Hypothalamus (tissue), 51 donors: ENCODE measurements around the gene TGFBR2.

Source experiments
- DNase-seq, 51 donors: peaks; one replicate each; lab custom pipeline; 2025; lab: John Stamatoyannopoulos, UW

TGFBR2 gene

DNA sequence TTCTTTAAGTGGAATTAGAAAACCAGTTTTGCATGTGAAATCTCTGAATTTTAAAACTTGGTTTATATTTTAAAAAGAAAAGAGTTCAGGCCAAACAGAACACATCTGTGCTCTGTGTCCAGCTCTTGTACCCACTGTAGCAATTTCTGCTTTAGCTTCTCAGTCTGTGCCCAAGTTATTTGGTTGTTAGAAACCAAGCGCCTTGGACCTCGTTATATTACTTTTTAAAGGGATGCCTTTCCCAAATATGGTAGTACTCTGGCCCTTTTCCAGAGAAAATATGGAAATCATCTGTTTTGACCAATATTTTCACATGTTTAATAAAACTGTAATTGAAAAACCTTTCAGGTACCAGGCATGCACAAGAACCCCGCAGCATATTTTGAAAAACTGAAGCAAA is 27.3 kb downstream of the TGFBR2 start:
- no peak for DNase-seq

DNA sequence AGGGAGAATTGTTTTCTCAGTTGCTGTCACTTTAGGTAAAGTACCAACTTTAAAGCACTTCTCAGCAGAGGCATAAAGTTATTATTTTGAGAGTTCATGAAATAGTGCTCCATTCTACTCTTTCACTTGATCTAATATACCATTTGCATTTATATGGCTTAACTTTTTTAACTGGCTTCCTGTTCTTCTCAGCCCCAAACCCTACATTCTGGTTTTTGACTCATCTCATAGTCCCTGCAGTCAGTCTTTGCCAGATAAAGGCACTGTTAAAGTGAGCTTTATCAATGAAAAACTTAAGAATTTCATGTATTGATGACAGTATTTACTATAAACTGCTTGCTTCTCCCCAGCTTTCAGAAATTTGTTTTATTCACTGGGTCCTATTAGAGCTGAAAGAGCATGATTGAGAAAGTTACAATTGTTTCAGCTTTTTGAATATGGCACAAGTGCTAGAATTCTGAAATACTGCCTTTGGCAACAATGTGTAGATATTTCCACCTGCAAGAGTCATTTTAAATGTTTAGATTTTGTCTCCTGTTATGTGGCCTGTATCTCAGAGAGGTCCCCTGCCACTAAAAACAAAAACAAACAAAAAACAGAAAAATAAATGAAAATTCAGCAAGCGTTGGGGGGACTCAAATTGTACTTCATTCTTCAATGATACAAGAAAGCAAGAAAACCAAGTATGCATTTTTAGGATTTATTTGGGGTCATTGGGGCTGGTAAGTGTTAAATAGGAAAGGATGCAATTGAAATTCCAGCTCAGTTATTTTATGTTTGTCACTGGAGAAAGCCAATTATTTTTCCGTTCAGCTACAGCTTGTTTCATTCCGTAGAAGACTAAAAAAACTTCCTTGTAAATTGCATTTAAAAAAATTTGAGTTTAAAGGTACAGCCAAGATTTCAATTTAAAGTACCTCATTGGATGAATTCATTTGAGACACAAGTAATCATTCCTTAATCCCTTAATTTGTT is 28.6 kb downstream of the TGFBR2 start:
- DNase-seq = no peak

DNA sequence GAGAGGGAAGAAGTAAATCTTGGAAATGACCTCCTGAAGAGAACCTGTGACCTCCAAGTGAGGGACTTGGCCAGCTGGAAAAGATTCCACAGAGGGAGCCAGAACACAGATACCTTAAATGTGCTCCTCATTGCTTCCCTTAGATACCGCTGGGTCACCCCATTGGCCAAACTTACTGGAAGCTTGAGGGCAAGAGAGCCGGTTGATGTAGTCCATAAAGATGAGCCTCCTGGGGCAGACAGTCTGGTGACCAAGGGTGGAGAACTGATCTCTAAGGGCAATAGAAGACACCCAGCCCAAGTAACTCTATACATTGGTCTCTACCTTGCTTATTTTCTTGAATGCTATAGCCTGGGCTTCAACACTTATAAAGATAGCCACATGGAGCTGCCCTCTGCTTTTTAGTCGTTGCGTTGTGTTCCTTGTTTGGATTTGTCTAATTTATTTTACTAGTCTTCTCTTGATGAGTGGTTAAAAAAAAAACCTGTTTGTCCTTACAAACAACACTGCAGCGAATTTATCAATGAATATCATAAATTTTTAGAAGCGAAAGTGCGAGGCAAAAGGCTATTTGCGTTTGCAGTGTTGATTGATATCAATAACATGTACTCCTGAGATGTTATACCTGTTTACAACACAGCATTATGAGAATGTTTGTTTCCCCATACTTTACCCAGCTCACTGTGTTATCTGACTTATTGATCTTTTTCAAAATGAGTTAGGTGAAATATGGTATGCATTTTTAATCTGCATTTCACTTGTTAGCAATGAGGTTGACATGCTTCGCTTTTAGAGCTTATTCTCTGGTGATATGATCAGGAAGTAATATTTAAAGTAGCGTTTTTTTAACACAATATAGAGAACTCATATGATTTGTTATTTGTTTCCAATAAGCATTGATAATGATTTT is 31.2 kb downstream of the TGFBR2 start:
- DNase-seq = no peak

DNA sequence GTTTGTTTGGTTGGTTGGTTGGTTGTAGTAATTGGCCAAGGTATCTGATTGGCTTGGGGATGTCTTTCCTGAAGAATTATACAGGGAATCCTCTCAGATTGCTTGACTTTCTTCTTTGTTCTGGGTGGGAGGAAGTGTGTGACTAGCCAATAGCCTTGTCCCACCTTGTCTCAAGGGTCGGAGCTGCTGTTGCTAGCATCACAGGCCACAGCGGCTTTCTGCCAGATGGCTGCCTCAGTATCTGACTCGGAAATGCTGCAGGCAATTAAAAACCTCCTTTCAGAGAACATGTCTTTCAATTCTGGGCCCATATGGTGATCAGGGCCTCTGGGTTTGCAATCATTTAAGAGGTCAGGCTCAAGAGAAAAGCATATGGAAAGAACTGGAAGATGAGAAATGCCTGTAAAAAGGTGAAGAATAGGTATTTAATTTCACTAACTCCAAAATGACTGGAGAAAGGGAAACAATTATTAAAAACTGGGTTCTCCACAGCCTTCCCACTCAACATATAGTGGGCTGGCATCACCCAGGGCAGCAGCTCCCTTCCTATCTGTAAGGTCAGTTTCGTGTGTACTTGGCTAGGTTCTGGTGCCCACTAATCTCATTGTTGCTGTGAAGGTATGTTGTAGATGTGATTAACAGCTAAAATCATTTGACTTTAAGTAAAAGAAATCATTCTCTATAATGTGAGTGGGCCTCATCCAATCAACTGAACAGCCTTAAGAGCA is 32.4 kb downstream of the TGFBR2 start:
- no peak for DNase-seq

DNA sequence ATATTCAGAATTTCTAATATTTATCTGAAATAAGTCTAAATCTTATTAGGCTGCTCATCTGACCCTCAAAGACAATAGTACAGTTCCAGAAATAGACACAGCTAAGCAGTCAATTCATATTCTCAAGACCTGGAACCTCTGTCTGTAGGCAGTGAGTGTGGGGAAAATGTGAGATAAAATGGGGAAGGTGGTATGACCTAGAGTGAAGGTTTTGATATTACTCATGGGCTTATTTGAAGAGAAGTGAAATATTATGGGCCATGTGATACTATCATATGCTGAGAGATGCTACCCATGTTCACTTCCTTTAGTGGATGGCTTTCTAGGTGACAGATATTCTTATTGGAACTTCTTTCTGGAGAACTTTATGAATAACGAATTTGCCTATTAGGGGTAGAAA is 33.5 kb downstream of the TGFBR2 start:
- no peak for DNase-seq

DNA sequence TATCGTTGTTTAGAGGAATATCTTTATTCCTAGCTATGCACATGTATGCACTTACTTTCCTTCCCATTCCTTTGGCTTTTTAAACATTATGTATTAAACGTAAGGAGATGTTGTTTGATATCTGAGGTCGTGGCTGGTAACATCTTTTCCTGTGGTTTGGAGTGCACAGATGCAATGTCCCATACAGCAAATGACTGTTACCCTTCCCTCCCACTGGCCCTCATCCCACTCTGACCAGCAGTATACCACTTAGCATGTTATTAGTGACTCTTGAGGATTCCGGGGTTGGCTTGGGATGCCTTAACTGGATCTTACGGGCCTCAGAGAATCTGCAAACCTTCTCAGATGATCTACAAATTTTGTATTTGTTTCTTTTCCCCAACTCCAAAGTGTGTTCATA is 34.5 kb downstream of the TGFBR2 start:
- no peak for DNase-seq

DNA sequence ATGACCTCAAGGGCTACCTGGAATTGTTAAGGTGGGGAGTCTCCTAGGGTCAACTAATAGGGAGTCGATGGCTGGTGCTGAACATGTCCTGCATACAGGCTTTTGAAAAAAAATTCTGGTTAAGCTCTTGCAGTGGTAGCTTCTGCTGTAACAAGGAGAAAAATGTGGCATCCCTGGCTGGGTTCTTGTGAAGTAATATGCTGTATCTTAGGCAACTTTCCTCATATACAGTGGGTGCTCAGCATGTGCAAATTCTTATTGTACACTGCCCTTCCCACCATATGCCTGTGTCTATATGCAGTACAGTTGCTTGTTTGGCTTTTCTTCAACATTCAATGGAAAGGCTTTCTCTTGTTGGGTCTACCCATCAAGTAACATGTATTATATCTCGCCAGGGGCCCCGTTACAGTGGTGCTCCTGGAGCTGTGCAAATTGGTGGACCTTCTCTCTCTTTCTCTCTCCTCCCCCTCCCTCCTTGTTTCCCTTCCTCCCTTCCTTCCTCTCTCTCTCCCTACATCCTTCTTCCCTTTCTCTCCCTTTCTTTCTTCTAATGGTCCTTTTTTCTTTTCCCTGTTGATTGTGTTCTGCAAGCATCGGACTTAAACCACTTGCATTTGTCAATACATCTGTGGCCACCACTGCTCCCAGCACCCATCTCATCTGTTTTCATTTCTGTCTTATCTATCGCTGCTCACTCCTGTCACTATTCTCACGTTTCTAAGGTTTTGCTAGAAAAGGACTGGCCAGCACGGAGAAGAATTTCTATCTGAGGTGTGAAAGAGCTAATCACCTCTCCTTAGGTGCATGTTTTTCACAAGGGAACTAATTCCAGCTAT is 35.2 kb downstream of the TGFBR2 start:
- no peak for DNase-seq

DNA sequence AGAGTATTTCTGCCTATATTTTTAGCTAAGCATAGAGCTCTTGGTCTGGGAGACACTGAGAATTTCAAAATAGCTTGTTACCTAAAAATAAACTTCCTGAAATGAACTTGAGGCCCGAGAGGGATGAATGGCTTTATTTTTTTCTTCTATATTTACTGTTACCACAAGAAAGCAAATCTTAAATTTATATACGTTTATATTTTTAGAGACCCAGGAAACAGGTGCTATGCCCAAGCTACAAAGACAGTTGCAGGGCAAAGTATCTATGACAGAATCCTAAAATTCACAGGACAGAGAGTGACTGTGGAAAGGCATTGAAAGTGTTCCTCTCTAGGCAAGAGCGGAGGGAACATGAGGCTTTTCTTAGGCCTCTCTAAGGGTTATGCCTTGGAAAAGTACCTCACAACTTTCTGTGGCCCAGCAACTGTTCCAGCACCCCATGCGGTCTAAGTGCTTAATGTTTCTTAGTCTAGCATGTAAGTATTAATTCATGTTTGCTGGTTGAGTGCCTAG is 36.5 kb downstream of the TGFBR2 start:
- no peak for DNase-seq

DNA sequence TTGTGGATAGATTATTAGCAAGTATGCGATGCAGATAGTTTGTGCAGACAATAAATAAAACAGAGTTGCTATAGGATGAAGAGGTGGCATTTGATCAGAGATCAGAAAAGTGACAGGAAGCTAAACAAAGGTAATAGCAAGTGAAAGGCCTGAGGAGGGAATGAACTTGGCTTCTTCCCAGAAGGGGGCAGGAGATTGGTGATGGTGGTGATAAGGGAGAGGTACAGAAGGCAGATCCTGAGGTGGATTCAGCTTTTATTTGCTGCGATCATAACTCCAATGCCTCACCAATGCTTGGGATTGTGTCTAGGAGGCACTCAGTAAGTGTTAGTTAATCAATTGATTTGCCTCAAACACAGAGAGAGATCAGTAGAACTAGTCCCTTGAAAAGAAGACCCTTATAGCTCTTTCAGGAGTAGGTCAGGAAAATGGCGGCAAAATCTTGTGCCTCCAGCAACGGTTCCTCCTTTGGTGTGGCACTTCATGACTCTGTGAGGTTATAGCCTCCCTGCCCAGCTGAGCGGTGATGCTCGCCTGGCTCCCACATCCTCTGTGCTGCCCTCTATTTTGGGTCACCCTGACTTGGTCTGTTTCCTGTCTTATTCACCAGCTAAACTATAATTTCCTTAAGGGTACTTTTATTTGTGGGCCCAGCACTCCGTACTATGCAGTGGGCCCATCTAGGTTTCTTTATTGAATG is 37.5 kb downstream of the TGFBR2 start:
- DNase-seq = peak in 1 of 51 donors; percentile 2

DNA sequence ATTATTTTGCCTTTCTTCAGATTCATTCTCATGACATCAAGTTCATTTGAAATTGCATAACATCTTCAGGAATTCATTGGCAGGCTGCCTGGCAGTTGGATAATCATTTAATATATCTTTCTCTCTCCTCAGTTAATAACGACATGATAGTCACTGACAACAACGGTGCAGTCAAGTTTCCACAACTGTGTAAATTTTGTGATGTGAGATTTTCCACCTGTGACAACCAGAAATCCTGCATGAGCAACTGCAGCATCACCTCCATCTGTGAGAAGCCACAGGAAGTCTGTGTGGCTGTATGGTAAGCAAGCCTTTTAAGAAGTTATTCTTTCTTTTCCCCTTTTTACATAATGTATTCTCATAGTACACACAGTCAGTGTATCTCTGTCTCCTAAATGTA is 38.2 kb downstream of the TGFBR2 start:
- no peak for DNase-seq

DNA sequence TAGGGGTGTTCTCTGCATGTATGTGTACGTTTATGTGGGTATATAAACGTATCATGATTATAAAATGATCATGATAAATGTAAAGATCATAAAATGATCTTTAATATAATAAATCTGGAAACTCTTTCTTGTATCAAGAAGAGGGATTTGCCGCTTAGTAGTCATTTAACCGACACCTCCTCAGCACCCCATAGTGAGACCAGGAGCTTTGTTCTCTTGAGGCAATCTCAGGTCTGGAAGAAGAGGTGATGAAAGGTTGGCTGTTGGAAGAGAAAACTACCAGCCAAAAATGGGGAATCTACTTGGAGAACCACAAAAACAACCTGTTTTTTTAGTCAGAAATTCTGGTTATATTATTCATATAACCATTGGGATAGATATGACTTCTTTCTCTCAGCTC is 38.7 kb downstream of the TGFBR2 start:
- DNase-seq = no peak

DNA sequence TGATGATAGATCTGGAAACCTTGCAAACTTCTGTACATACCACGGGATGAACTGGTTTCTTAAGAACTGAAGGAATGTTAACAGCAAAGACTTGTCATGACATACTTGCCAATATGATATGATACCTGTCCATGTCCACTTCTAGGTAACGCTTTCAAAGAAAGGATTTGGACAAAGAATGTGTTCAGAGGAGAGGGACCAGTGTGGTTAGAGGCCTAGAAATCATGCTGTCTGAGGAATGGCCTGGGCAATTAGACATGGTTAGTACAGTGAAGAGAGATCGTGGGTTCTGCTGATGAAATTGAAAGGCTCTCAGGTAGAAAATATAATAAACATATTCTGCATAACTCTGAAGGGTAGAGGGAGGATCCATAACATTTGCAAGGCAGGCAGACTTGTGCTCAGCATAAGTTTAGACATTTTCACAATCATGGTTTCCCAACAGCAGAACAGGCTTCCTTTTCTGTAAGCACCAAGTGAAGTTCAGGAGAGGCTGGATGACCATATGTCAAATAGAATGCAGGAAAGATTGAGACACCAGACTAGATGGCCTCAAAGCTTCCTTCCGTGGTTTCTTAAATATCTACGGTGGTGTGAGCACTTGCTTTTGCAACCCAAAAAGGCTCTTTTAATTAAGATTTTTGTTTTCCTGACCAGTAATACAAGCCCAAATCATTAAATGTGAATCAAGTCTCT is 39.9 kb downstream of the TGFBR2 start:
- no peak for DNase-seq

DNA sequence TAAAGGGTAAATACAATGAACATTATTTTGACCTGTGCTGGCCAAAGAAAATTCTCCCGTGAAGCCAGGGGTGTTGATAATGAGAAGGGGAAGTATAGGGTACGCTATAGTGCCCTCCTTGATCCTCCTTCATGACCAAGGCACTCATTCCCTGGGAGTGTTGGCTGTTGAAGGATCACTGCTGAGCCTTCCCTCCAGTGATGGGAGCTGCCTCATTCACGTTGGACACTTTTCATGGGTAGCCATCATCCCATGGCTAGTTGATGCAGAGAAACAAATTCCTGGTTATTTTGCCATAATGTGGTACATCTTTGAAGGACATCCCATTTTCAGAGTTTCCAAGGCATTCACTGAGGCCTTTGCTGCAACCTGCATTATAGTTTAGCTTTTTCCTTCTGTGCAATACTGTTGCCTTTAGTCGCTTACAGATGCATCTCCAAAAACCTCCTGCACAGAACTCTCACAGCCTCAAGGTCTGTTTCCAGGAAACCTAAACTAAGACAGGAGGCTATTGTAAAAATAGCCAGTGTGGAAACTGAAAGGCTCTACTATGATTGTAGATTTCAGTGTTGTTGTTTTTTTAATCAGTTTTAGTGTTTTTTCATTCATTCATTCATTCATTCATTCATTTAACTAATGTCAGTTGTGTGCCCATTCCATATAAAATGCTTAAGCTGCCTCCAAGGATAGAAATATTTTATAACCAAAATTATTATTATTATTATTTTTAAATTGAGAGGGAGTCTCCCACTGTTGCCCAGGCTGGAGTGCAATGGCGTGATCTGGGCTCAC is 40.8 kb downstream of the TGFBR2 start:
- no peak for DNase-seq

DNA sequence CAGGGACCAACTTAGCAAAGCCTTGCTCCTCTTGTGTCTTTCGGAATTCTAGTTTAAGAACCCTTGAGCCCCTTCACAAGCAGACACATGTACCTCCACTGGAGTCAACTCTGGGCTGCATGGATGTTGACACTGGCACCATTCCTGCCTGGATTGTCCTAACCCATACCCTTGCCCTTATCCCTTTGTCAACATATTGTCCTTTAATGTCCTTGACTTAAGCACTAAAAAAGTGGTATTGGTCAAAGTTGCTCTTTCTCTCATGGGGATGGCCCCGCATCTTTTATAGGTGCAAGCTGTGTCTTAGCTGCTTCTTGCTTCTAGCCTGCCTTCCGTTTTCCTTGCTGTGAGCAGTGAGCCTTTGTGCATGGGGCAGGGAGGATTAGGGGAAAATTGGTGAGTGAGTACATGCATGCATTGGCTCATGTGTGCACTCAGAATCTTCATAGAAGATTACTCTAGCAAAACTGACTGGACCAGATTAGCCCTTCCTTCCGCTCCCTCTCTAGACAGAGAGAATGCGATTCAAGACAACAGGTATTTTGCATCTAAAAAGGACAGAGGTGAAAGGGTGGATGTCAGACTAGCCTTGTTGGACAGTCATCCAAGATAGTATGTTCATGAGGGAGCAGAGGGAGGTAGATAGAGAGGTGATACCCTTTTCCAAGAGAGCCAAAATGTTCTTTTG is 42.4 kb downstream of the TGFBR2 start:
- no peak for DNase-seq

DNA sequence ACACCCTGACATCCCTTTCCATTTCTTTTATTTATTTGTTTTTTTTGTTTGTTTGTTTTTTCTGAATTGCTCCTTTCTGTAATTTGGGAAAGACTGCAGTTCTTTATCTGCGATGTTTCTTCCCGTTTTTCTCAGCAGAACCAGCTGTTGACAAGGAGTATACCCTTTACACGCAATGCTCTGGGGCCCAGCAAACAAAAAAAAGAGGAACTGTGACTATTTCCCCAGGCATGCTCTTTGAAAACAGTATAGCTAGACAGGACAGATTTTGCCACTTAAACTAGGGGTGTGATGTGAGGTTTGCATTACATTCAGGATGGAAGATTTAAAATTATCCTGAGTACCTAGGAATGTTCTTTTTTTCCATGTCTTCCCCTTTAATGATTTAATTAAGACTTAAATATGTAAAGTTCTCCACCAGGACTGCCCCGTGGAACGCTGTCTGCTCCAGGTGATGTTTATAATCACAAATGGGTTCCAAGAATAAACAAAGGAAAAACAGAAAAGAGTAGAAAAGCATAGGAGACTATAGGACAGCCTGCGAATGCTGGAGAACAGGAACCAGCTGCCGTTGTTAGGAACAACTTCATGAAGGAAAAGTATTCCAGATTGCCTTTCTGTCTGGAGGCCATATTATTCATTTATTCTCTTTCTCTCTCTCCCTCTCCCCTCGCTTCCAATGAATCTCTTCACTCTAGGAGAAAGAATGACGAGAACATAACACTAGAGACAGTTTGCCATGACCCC is 43.3 kb downstream of the TGFBR2 start:
- peak in 1 of 51 donors; percentile 14 for DNase-seq

DNA sequence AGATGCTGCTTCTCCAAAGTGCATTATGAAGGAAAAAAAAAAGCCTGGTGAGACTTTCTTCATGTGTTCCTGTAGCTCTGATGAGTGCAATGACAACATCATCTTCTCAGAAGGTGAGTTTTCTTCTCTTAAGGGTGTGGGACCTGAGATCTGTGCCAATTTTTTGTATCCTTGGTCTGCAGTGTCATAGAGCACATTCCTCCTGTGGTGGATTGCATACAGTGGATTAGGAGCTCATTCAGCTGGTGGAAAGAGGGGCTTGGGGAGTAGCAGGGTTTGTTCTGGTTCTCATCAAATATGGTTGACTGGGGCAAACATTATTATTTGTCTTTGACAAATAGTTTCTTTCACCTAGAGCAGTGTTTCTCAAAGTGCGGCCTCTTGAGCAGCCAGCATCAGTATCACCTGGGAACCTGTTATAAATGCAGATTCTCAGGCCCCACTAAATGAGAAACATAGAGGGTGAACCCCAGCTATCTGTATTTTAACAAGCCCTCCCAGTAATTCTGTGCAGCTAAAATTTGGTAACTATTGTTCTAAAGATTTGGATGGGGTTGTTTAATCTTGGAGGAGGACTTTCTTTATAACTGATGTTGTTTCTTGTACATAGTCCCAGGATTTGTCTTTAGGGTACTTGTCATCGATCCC is 44.1 kb downstream of the TGFBR2 start:
- DNase-seq = no peak
